MM.1S (cell line): ENCODE data around the gene PPP1R1C.
"Not testable (repeated sequence)": the region's sequence is repeated elsewhere in the genome, so short reads cannot be mapped to it uniquely, and the experiment has no call there.

Source experiments
- DNase-seq: peaks from one replicate; pipeline ENCODE4 v3.0.0-alpha.2; 2015
- H2AFZ ChIP-seq: fragments of 300-600 bp; sonication (generic); 2 replicates; pipeline ENCODE4 v1.6.0; 2016; ENCODE audit warnings: antibody characterized with exemption, low read length
- H3F3A ChIP-seq: fragments of 300-600 bp; sonication (generic); 2 replicates; pipeline ENCODE4 v1.6.1; 2016; ENCODE audit warnings: mild to moderate bottlenecking, antibody characterized with exemption, low read length, moderate library complexity, mixed read lengths; ENCODE audit not compliant: insufficient read depth
- H3K27ac ChIP-seq: fragments of 300-600 bp; sonication (generic); 2 replicates; pipeline ENCODE4 v1.5.1; 2016; ENCODE audit warnings: mild to moderate bottlenecking, low read length
- H3K27me3 ChIP-seq: fragments of 300-600 bp; sonication (generic); replicated peaks from 2 replicates; pipeline ENCODE4 v1.6.0; 2016; ENCODE audit warnings: low read length; ENCODE audit not compliant: insufficient read depth
- H3K36me3 ChIP-seq: fragments of 300-600 bp; sonication (generic); replicated peaks from 2 replicates; pipeline ENCODE4 v1.6.1; 2016; ENCODE audit warnings: mild to moderate bottlenecking, low read length, mixed read lengths; ENCODE audit not compliant: insufficient read depth
- H3K4me1 ChIP-seq: fragments of 300-600 bp; sonication (generic); 2 replicates; pipeline ENCODE4 v1.6.1; 2016; ENCODE audit warnings: low read length, mixed read lengths
- H3K4me2 ChIP-seq: fragments of 300-600 bp; sonication (generic); 2 replicates; pipeline ENCODE4 v1.6.0; 2016; ENCODE audit warnings: low read depth, low read length
- H3K4me3 ChIP-seq: fragments of 300-600 bp; sonication (generic); 2 replicates; pipeline ENCODE4 v1.5.1; 2016; ENCODE audit warnings: low read length, mixed read lengths
- H3K79me2 ChIP-seq: fragments of 300-600 bp; sonication (generic); 2 replicates; pipeline ENCODE4 v1.6.1; 2016; ENCODE audit warnings: mixed run types, low read length, mixed read lengths
- H3K9ac ChIP-seq: fragments of 300-600 bp; sonication (generic); 2 replicates; pipeline ENCODE4 v1.6.1; 2016; ENCODE audit warnings: low read length, mixed read lengths
- H3K9me2 ChIP-seq: fragments of 300-600 bp; sonication (generic); replicated peaks from 2 replicates; pipeline ENCODE4 v1.6.1; 2016; ENCODE audit warnings: mild to moderate bottlenecking, low read length, mixed read lengths; ENCODE audit not compliant: insufficient read depth
- H3K9me3 ChIP-seq: fragments of 300-600 bp; sonication (generic); replicated peaks from 2 replicates; pipeline ENCODE4 v1.6.1; 2016; ENCODE audit warnings: mild to moderate bottlenecking, low read length, mixed read lengths; ENCODE audit not compliant: insufficient read depth
- H4K20me1 ChIP-seq: fragments of 300-600 bp; sonication (generic); 2 replicates; pipeline ENCODE4 v1.6.1; 2016; ENCODE audit warnings: mild to moderate bottlenecking, low read length, moderate library complexity, mixed read lengths; ENCODE audit not compliant: insufficient read depth
- EZH2 ChIP-seq: fragments of 300-600 bp; sonication (generic); optimal IDR thresholded peaks from 2 replicates; pipeline ENCODE3; 2017; ENCODE audit warnings: low read depth, mild to moderate bottlenecking, antibody characterized with exemption, low read length, mixed read lengths
- EZH2phosphoT487 ChIP-seq: fragments of 300-600 bp; sonication (generic); IDR thresholded peaks from 2 replicates; pipeline ENCODE4 v1.6.1; 2018; ENCODE audit warnings: antibody characterized with exemption, low read length
- TF ChIP-seq, protein P1 (sequence below): fragments of 300-600 bp; sonication (generic); IDR thresholded peaks from 2 replicates; pipeline ENCODE4 v1.5.1; 2016; ENCODE audit warnings: antibody characterized with exemption, low read length, mixed read lengths

Gene PPP1R1C

DNA sequence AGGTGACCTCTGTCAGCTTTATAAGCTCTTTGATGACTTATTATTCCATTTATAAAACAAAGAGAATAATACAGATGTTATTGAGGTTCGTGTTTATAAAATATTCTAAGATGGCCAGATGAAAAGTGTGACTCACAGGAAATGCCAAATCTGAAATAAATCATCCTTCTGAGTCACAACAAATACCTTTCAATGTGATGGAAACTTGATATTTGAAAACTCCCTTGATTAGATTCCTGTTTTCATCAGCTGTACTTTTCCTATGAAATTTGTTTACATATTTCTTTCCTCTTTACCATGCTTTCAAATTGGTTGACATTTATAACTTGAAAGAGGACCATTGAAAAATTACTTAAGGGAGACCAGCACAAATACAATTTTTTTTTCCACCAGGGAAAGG, 30.6 kb upstream of the PPP1R1C start:
- H3K4me3 ChIP-seq = no peak overlapping the region

DNA sequence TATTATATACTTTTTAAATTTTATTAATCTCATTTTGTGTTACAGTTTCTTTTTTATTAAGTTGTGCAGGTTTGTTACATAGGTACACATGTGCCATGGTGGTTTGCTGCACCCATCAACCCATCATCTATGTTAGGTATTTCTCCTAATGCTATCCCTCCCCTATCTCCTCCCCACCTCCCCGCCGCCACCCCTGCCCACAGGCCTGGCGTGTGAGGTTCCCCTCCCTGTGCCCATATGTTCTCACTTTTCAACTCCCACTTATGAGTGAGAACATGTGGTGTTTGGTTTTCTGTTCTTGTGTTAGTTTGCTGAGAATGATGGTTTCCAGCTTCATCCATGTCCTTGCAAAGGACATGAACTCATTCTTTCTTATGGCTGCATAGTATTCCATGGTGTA, 29.8 kb upstream of the PPP1R1C start:
- H3K9me3 ChIP-seq, H3K79me2 ChIP-seq, H4K20me1 ChIP-seq, H2AFZ ChIP-seq, H3K27me3 ChIP-seq, H3K36me3 ChIP-seq, H3F3A ChIP-seq, H3K4me1 ChIP-seq, H3K4me2 ChIP-seq, H3K9ac ChIP-seq, H3K4me3 ChIP-seq, DNase-seq, H3K27ac ChIP-seq, H3K9me2 ChIP-seq: not testable (repeated sequence)

More for the DNA sequence above, 30.6 kb upstream of the PPP1R1C start:
- Histone ChIP-seq H3K4me2 (peak overlapping the region; percentile 46; the same call in 1 of the 2 replicates), H3F3A (no peaks in the 10 kb centered on the region), H3K27me3 (no peaks in the 10 kb centered on the region), H2AFZ (no peak overlapping the region), H3K27ac (no peak overlapping the region), H3K36me3 (no peaks in the 10 kb centered on the region), H3K9ac (no peak overlapping the region), H3K79me2 (no peaks in the 10 kb centered on the region), H3K9me3 (no peaks in the 10 kb centered on the region), H3K4me1 (peaks cover 6% of the 10 kb centered on the region; the same call in 1 of the 2 replicates), H4K20me1 (no peaks in the 10 kb centered on the region), H3K9me2 (no peaks in the 10 kb centered on the region)
- DNase-seq = no peak
- no peak for TF ChIP-seq EZH2phosphoT487
- TF ChIP-seq EZH2 = no peak
- TF ChIP-seq, protein P1, sequence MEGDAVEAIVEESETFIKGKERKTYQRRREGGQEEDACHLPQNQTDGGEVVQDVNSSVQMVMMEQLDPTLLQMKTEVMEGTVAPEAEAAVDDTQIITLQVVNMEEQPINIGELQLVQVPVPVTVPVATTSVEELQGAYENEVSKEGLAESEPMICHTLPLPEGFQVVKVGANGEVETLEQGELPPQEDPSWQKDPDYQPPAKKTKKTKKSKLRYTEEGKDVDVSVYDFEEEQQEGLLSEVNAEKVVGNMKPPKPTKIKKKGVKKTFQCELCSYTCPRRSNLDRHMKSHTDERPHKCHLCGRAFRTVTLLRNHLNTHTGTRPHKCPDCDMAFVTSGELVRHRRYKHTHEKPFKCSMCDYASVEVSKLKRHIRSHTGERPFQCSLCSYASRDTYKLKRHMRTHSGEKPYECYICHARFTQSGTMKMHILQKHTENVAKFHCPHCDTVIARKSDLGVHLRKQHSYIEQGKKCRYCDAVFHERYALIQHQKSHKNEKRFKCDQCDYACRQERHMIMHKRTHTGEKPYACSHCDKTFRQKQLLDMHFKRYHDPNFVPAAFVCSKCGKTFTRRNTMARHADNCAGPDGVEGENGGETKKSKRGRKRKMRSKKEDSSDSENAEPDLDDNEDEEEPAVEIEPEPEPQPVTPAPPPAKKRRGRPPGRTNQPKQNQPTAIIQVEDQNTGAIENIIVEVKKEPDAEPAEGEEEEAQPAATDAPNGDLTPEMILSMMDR = no peak

DNA sequence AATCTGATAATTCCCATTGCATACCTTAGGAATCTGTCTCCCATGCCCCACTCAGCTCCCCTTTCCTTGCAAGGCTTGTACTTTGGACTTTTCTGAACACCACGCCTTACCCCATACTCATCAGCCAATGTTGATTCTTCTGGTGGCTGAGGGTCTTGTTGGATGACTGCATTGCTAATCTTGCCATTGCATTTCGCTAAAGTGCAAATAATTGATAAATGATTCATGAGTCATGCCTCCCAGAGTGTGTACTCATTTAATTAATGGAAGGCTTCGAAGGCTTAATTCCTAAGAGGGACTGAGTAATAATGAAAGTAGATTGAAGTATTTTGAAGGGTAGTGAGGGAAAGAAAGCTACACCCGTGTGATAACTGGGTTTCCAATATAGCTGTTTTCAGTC, 28.0 kb upstream of the PPP1R1C start:
- no peak for DNase-seq
- Histone ChIP-seq H3K9ac (no peak overlapping the region), H3K4me1 (peaks cover 6% of the 10 kb centered on the region; the same call in 1 of the 2 replicates), H3K27me3 (no peaks in the 10 kb centered on the region), H3K79me2 (no peaks in the 10 kb centered on the region), H3K27ac (no peak overlapping the region), H3K9me3 (no peaks in the 10 kb centered on the region), H3K36me3 (no peaks in the 10 kb centered on the region), H4K20me1 (no peaks in the 10 kb centered on the region), H2AFZ (no peak overlapping the region), H3K4me2 (no peak overlapping the region), H3F3A (no peaks in the 10 kb centered on the region), H3K4me3 (no peak overlapping the region), H3K9me2 (no peaks in the 10 kb centered on the region)
- TF ChIP-seq, protein P1 = no peak
- TF ChIP-seq EZH2 (no peak), EZH2phosphoT487 (no peak)

DNA sequence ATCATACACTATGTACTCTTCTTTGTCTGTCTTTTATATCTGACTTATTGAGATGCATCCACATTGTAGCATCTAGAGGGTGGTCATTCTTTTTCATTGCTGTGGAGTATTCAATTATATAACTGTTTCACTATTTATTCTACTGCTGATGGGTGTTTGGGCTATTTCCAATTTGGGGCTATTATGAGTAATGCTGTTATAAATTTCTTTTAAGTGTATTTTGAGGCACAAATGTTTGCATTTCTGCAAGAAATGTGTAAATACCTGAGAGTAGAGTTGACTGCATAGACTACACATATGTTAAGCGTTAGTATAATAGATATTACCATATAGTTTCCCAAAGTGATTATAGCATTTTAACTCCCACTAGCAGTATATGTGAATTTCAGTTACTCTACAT, 26.9 kb upstream of the PPP1R1C start:
- H3K9me2 ChIP-seq = no peaks in the 10 kb centered on the region
- no peak for DNase-seq
- H3K79me2 ChIP-seq = no peaks in the 10 kb centered on the region
- no peaks in the 10 kb centered on the region for H3K9me3 ChIP-seq
- no peak for TF ChIP-seq EZH2phosphoT487
- no peak for TF ChIP-seq EZH2
- TF ChIP-seq, protein P1 = no peak
- H3K36me3 ChIP-seq = no peaks in the 10 kb centered on the region
- no peak overlapping the region for H3K4me2 ChIP-seq
- no peak overlapping the region for H3K27ac ChIP-seq
- H3K4me1 ChIP-seq = peaks cover 6% of the 10 kb centered on the region; the same call in 1 of the 2 replicates
- H2AFZ ChIP-seq = no peak overlapping the region
- H3F3A ChIP-seq = no peaks in the 10 kb centered on the region
- no peaks in the 10 kb centered on the region for H3K27me3 ChIP-seq
- H3K9ac ChIP-seq = no peak overlapping the region
- no peak overlapping the region for H3K4me3 ChIP-seq
- no peaks in the 10 kb centered on the region for H4K20me1 ChIP-seq
